ENCODE data around the gene RBPJ. TPM values are rescaled to one million over a fixed set of nuclear protein-coding genes. Genes with fewer than 3 reads are reported as not detected.
A peak's percentile ranks its signal among the peaks of the same experiment; 100 is the strongest.

RBPJ gene
- total RNA-seq, 4 donors from 2014 or later: 60.4 to 99.3 (median 78.5) TPM

DNA sequence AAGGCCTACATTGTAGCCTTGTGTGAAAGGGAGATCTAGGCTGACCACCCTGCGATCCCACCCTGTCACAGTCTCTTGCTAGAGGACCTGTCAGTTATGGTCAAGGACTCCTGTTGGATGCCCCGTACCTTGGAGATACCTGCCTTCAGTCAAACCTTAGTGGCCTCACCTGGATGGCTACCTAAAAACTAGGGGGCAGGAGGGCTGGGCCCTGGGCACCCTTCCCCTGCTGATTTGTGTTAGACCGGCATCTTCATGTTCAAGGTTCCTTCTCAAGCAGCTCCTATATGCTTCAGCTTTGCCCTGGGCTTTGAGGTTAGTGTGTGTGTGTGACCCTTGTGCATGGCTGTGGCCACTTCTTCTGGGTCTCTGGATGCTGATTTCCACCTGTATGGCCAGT lies 134.1 kb downstream of the RBPJ start:
- 97 to 98% methylated on average over 3 of the region's 3 CpGs for WGBS, 2 donors
- Histone ChIP-seq H3K4me3 (replicated peaks in 1 of 3) (no peak overlapping the region), H3K27ac (no peak overlapping the region), H3K9me3 (no peaks in the 10 kb centered on the region), H3K4me1 (peaks cover 0 to 5% of the 10 kb centered on the region in 2 donors), H3K27me3 (no peaks in the 10 kb centered on the region), H3K36me3 (no peaks in the 10 kb centered on the region)
- intact Hi-C loops (cut with DNase I): no loop called here
- DNase-seq: no peak
- TF ChIP-seq, protein P1, sequence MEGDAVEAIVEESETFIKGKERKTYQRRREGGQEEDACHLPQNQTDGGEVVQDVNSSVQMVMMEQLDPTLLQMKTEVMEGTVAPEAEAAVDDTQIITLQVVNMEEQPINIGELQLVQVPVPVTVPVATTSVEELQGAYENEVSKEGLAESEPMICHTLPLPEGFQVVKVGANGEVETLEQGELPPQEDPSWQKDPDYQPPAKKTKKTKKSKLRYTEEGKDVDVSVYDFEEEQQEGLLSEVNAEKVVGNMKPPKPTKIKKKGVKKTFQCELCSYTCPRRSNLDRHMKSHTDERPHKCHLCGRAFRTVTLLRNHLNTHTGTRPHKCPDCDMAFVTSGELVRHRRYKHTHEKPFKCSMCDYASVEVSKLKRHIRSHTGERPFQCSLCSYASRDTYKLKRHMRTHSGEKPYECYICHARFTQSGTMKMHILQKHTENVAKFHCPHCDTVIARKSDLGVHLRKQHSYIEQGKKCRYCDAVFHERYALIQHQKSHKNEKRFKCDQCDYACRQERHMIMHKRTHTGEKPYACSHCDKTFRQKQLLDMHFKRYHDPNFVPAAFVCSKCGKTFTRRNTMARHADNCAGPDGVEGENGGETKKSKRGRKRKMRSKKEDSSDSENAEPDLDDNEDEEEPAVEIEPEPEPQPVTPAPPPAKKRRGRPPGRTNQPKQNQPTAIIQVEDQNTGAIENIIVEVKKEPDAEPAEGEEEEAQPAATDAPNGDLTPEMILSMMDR (IDR thresholded peaks at IDR 0.05): no peak
- no peak for TF ChIP-seq POLR2A (IDR thresholded peaks at IDR 0.05)

DNA sequence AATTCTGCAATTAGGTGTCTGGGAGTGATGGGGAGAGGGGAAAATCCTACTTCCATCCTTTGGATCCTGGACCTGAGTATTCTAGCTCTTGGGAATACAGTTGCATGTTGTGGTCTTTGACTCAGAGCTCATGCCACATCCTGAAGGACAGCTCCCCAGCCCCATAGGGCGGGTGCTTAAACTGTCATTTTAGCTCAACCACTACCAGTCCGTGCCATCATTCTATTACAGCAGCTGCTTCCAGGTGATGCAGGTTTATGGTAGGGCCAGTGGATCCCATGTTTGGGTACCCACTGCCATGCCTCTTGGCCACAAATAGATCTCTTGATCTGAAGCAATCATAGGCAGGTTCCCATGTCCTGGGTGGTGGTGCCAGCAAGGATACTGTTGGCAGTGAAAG lies 134.8 kb downstream of the RBPJ start:
- Histone ChIP-seq H3K4me1 (peaks cover 0 to under 1% of the 10 kb centered on the region in 2 donors), H3K4me3 (replicated peaks in 1 of 3) (no peak overlapping the region), H3K27ac (no peak overlapping the region), H3K9me3 (no peaks in the 10 kb centered on the region), H3K36me3 (no peaks in the 10 kb centered on the region), H3K27me3 (no peaks in the 10 kb centered on the region)
- no peak for DNase-seq
- WGBS, 2 donors: 81 to 83% methylated on average over 2 of the region's 2 CpGs
- TF ChIP-seq POLR2A (IDR thresholded peaks at IDR 0.05): no peak
- TF ChIP-seq, protein P1 (IDR thresholded peaks at IDR 0.05): no peak
- intact Hi-C loops (cut with DNase I): no loop called here

DNA sequence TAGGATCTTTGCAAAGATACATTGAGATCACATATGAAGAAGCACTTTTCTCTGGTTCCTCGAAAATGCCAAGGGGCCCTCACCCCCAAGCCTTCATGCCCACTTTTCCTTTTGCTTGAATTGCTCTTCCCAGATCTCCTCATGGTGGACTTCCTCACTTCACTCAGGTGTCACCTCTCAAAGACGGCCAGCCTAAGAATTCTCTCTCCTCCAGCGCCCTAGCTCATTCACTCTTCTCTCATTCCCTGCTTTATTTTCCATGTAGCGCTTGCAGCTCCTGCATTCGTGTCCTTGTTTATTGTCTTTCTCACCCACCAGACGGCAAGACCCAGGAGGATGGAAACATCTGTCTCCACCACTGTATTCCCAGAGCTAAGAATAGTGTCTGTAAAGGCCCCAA lies 136.6 kb downstream of the RBPJ start:
- Histone ChIP-seq H3K9me3 (no peaks in the 10 kb centered on the region), H3K36me3 (no peaks in the 10 kb centered on the region), H3K27ac (no peak overlapping the region), H3K4me1 (no peaks in the 10 kb centered on the region), H3K4me3 (replicated peaks in 1 of 3) (no peak overlapping the region), H3K27me3 (no peaks in the 10 kb centered on the region)
- no peak for DNase-seq
- TF ChIP-seq POLR2A (IDR thresholded peaks at IDR 0.05): no peak
- intact Hi-C loops (cut with DNase I): no loop called here
- 89 to 90% methylated on average over 6 of the region's 6 CpGs for WGBS, 2 donors

DNA sequence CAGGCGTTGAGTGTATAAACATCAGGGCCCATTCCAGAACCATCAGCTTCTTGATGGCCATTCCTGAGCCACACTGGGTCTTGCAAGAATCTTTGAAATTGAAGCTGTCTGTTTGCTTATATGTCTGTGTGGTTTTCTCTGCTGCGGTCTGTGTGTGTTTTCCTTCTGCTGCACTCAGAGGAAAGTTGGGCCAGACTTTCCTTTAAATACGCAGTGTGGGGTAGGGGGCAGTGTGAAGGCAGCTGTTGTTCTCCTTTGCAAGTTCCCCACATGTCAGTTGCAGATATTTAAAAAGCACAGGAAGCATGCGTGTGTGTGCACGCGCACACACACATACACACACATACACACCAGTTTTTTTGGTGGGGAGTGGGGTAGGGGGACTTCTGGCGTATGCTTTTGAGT lies 137.3 kb downstream of the RBPJ start:
- Histone ChIP-seq H3K4me1 (no peaks in the 10 kb centered on the region), H3K36me3 (no peaks in the 10 kb centered on the region), H3K27ac (no peak overlapping the region), H3K4me3 (replicated peaks in 1 of 3) (no peak overlapping the region), H3K27me3 (no peaks in the 10 kb centered on the region), H3K9me3 (no peaks in the 10 kb centered on the region)
- TF ChIP-seq, protein P1 (IDR thresholded peaks at IDR 0.05): no peak
- TF ChIP-seq POLR2A (IDR thresholded peaks at IDR 0.05): no peak
- WGBS, 2 donors: 52 to 74% methylated on average over 7 of the region's 7 CpGs
- intact Hi-C loops (cut with DNase I): no loop called here
- no peak for DNase-seq

DNA sequence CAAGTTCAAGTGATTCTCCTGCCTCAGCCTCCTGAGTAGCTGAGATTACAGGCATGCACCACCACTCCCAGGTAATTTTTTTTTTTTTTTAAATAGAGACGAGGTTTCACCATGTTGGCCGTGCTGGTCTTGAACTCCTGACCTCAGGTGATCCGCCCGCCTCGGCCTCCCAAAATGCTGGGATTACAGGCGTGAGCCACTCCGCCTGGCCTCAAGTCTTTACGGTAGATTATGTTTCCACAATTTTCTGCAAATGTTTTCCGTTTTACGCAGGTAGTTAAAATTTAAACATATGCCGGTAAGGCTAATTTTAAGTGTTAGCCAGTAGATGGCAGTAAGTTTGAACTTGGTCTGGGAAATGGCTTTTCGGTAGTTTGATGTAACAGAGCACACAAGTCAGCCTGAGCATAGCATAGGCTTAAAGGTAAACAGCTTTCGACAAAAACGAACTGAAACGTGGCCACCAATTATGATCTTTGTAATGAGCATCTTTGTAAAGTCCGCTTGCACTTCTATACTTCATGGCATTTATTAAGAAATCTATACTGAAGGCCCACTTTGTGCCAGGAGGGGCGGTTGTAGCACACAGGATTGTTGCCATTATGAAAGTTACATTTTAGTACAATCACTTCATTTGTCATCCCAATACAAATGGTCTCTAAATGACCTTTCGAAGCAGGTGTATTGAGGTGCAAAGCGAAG lies 138.4 kb downstream of the RBPJ start:
- 34 to 36% methylated on average over 19 of the region's 19 CpGs for WGBS, 2 donors
- H3K27ac ChIP-seq: no peak overlapping the region
- H3K4me3 ChIP-seq (replicated peaks in 1 of 3): no peak overlapping the region
- DNase-seq: no peak
- TF ChIP-seq POLR2A (IDR thresholded peaks at IDR 0.05): no peak
- TF ChIP-seq, protein P1 (IDR thresholded peaks at IDR 0.05): peak in 5 of 6 experiments; percentile 17 to 61 (median 49)
- no peaks in the 10 kb centered on the region for H3K4me1 ChIP-seq
- H3K36me3 ChIP-seq: no peaks in the 10 kb centered on the region
- intact Hi-C loops (cut with DNase I): no loop called here
- H3K9me3 ChIP-seq: no peaks in the 10 kb centered on the region
- H3K27me3 ChIP-seq: no peaks in the 10 kb centered on the region
